ENCODE results near the gene MPI.

DNA sequence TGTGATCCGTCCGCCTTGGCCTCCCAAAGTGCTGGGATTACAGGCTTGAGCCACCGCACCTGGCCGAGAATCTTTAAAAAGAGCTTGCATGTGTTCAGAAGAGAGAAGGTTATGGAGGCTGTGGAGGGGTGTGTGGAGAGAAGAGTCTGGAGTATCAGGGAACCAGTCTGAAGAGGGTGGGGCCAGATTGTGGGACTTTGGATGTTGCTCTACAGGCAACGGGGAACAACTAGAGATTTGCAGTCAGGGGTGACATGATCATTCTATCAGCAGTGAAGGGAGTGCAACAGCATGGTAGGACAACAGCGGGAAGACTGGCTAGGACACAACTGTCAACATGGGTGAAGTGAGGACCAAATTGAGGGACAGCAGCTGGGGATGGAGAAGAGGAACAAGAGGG is 25.5 kb upstream of the MPI start:
- TF ChIP-seq EZH2 (IDR thresholded peaks at IDR 0.05; ENCODE audit: low read length, missing control alignments): no peak
- TF ChIP-seq, protein P1, sequence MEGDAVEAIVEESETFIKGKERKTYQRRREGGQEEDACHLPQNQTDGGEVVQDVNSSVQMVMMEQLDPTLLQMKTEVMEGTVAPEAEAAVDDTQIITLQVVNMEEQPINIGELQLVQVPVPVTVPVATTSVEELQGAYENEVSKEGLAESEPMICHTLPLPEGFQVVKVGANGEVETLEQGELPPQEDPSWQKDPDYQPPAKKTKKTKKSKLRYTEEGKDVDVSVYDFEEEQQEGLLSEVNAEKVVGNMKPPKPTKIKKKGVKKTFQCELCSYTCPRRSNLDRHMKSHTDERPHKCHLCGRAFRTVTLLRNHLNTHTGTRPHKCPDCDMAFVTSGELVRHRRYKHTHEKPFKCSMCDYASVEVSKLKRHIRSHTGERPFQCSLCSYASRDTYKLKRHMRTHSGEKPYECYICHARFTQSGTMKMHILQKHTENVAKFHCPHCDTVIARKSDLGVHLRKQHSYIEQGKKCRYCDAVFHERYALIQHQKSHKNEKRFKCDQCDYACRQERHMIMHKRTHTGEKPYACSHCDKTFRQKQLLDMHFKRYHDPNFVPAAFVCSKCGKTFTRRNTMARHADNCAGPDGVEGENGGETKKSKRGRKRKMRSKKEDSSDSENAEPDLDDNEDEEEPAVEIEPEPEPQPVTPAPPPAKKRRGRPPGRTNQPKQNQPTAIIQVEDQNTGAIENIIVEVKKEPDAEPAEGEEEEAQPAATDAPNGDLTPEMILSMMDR (conservative IDR thresholded peaks at IDR 0.05 in 1 of 2, IDR thresholded peaks at IDR 0.05 in 1 of 2; ENCODE audit: low read depth in 1 of 2, low read length in 2 of 2): no peak
